GM19467 (cell line): Measurements from ENCODE around the gene OPN1MW.
"Not testable (repeated sequence)": the region's sequence is repeated elsewhere in the genome, so short reads cannot be mapped to it uniquely, and the experiment has no call there.

Source experiments
- ATAC-seq: cut with Tn5 transposase; IDR thresholded peaks from one replicate; pipeline ENCODE4 v1.9.1; 2021; ENCODE audit warnings: mild to moderate bottlenecking, moderate library complexity; ENCODE audit not compliant: unreplicated experiment

The OPN1MW gene

GRCh38 chrX:154182296-154182695 is at the start of gene OPN1MW:
Gene OPN1MW (plus strand): TSS chrX:154182596. CDS start chrX:154182678, 82 bp downstream.
- ATAC-seq = not testable (repeated sequence)

GRCh38 chrX:154135458-154136229 is 46.8 kb upstream of the OPN1MW start:
- ATAC-seq = no peak

DNA sequence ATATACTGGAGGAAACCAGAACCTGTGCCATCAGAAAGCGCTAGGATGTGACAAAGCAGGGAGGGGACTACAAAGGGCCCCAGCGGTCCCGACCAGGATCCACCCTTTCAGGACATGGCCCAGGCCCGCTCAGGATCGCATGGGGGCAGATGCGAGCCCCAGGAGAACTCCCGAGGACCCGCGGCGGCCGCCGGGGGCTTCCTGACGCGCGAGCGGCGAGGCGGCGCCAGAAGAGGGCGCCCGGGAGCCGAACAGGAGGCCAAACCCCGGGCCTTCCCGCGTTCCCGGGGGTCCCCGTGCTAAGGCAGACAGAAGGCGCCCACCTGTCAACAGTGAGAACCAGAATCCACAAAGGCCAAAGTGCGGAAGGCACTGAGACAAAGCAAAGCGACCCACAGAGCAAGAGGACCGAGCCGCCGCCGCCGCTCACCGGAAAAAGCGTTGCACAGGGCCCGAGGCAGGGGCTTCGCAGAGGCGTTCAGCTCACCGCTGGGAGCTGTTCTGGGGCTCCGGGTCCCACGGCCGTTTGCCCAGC is 45.7 kb upstream of the OPN1MW start:
- ATAC-seq = no peak

DNA sequence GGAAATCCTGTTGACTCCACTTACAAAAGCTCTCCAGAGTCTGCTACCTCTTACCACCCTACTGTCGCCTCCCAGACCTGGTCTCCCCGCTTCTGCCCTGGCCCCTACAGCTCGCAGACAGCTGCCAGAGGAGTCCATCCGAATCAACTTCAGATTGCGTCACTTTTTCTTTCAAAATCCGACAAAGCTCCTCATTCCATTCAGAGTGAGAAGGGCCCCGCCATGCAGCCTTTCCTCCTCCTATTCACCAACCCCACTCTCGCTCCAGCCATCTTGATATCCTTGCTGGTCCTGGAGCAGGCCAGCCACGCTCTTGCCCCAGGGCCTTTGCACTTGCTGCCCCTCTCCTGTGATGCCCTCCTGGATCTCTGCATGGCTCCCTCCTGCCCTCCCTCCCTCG is 43.5 kb upstream of the OPN1MW start:
- ATAC-seq = no peak

- no peak for ATAC-seq
Observed at GRCh38 chrX:154140206-154140605, 42.2 kb upstream of the OPN1MW start.

DNA sequence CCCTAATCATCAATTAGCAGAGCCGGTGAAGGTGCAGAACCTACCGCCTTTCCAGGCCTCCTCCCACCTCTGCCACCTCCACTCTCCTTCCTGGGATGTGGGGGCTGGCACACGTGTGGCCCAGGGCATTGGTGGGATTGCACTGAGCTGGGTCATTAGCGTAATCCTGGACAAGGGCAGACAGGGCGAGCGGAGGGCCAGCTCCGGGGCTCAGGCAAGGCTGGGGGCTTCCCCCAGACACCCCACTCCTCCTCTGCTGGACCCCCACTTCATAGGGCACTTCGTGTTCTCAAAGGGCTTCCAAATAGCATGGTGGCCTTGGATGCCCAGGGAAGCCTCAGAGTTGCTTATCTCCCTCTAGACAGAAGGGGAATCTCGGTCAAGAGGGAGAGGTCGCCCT is 41.7 kb upstream of the OPN1MW start:
- ATAC-seq = no peak

DNA sequence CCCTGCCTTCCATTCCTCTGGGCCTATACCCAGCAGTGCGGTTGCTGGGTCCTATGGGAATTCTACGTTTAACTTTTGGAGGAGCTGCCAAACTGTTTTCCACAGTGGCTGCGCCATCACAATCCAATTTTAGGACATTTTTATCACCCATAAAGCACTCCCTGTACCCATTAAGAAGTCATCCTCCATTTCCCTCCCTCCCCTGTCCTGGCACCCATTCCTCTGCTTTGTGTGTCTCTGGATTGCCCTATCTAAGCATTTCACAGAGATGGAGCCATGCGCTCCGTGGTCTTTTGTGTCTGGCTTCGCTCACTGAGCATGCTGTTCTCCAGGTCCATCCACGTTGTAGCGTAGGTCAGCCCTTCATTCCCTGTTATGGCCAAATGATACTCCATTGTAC is 40.0 kb upstream of the OPN1MW start:
- no peak for ATAC-seq

- no peak for ATAC-seq
Observed at GRCh38 chrX:154142950-154143745, 39.2 kb upstream of the OPN1MW start.

GRCh38 chrX:154144010-154144409 is 38.4 kb upstream of the OPN1MW start, which contains the start of gene OPN1LW:
Gene OPN1LW (plus strand): TSS chrX:154144243. CDS start chrX:154144284, 41 bp downstream.
- not testable (repeated sequence) for ATAC-seq

GRCh38 chrX:154151030-154151429 is 31.4 kb upstream of the OPN1MW start:
- ATAC-seq = not testable (repeated sequence)

GRCh38 chrX:154156221-154156620 is 26.2 kb upstream of the OPN1MW start:
- ATAC-seq = not testable (repeated sequence)

GRCh38 chrX:154157207-154157606 is 25.2 kb upstream of the OPN1MW start:
- ATAC-seq = not testable (repeated sequence)

GRCh38 chrX:154159345-154159744 is 23.1 kb upstream of the OPN1MW start:
- ATAC-seq = not testable (repeated sequence)

GRCh38 chrX:154164902-154165301 is 17.5 kb upstream of the OPN1MW start:
- ATAC-seq = not testable (repeated sequence)

DNA sequence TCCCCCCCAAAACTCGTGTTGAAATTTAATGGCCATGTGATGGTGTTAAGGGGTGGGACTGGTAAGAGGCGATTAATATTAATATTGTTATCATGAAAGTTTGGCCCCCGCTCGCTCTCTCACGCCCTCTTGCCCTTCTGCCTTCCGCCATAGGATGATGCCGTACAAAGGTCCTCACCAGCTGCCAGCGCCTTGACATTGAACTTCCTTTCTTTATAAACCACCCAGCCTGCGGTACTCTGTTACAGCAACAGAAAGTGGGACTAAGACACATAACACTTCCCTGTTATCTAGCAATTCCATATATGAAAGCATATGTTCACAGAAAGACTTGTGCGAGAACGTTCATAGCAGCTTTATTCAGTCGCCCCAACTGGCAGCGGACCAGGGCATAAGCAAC is 14.0 kb upstream of the OPN1MW start:
- ATAC-seq = not testable (repeated sequence)

DNA sequence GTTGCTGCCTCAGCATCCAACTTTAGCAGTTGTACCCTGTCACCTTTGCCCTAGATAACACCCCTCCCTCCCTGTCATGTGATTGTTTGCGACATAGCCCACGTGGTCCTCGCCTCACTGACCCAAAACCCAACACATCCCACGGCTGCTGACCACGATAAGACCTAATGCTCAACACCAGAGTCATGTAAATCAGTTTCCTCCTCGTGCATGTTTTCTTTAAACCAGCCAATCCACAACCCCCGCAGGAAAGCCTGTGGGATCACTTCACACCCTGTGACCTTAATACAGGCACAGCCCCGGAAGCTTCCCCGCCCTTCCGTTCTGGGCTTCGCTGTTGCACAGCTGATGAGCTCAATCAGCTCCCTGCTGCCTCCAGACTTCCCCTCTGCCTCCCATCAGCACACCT is 9.9 kb upstream of the OPN1MW start:
- ATAC-seq = peak; percentile 67

GRCh38 chrX:154174356-154174755 is 8.0 kb upstream of the OPN1MW start:
- not testable (repeated sequence) for ATAC-seq

DNA sequence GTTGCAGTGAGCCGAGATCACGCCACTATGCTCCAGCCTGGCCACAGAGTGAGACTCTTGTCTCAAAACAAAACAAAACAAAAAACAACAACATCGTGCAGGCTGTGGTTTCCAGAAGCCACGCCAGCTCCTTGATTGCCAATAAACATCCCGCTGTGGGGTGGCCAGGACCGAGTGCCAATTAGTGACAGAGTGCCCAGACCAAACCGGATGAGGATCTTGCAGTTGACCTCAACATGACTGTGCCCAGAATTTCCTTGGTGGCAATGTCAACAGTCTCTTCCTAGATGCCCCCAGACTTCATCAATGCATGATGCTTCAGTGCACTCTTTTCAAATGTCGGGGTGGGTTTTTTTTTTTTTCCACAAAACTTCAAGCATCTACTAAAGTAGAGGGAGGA is 1.4 kb downstream of the OPN1MW start:
- not testable (repeated sequence) for ATAC-seq

DNA sequence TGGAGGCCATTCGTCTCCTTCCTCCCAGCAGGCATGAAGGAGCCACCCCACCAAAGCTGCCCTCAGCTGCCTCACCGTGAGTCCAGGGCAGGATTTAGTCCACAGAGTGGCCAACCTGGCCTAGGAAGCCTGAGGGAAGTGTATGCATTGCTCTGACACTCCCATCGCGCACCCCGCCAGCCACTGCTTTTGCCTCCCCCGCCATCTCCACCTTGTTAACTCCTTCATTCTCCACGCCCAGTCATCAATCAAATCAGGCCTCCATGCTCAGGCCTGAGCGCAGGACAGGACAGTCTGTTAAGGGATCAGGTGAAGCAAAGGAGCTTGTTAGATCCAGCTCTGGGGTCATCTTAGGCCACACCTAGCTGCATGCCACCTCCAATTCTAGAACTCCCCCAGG is 10.4 kb downstream of the OPN1MW start:
- not testable (repeated sequence) for ATAC-seq

- not testable (repeated sequence) for ATAC-seq
Observed at GRCh38 chrX:154194316-154194715, 11.9 kb downstream of the OPN1MW start.

DNA sequence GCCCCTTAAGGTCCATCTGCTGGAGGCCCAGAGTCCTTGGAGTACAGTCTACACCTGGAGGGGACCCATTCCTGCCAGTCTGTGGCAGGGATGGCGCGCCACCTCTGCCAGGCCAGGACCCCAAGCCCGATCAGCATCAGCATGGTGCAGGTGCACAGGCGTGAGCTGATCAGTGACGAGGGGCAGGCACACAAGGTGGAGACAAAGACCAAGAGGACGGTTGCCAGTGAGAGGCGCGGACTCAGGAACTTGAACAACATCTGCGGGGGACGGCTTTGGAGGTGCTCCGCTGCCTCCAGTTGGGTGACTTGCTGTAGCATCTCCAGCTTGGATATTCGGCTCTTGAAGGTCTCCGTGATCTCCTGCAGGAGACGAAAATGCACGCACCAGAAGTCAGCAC is 14.1 kb downstream of the OPN1MW start:
- ATAC-seq = not testable (repeated sequence)
